Peyer's patch (tissue), 4 donors: ENCODE results near the gene DMRT1. TPM values are rescaled to one million over a fixed set of nuclear protein-coding genes. Genes with fewer than 3 reads are reported as not detected.
"Not testable (repeated sequence)": the region's sequence is repeated elsewhere in the genome, so short reads cannot be mapped to it uniquely, and the experiment has no call there.

Experiments
- DNase-seq, 3 donors: peaks; one replicate each; pipeline ENCODE4 v3.0.0-alpha.2; 2017 to 2019
- H3K27ac ChIP-seq, 4 donors: fragments of 200-600 bp; sonication (generic); one replicate each; pipeline ENCODE4 v1.5.1; 2016 to 2019
- H3K27me3 ChIP-seq, 2 donors: fragments of 200-600 bp; sonication (generic); one replicate each; pipeline ENCODE4 v1.5.1; 2019
- H3K36me3 ChIP-seq, 3 donors: fragments of 200-600 bp; sonication (generic); one replicate each; pipeline ENCODE4 v1.5.1; 2016 to 2019
- H3K4me1 ChIP-seq, 4 donors: fragments of 200-600 bp; sonication (generic); one replicate each; pipeline ENCODE4 v1.5.1; 2016 to 2019
- H3K4me3 ChIP-seq, 4 donors: fragments of 200-600 bp; sonication (generic); 1 replicate in 3 of 4; 2 replicates in 1 of 4; pipeline ENCODE4 v1.5.1; 2016 to 2019; ENCODE audit warnings: mild to moderate bottlenecking in 1 of 4
- H3K9me3 ChIP-seq, 4 donors: fragments of 200-600 bp; sonication (generic); one replicate each; pipeline ENCODE4 v1.5.1; 2016 to 2019; ENCODE audit warnings: mild to moderate bottlenecking in 1 of 4
- CTCF ChIP-seq, 6 experiments: fragments of 450-650 bp in 4 of 6; fragments of 200-600 bp in 2 of 6; sonication (generic) in 1 of 6; IDR thresholded peaks; one replicate each; pipeline ENCODE4 v1.5.1; 2017 to 2019; ENCODE audit warnings: antibody characterized with exemption in 6 of 6, mild to moderate bottlenecking in 3 of 6, moderate library complexity in 1 of 6
- POLR2A ChIP-seq, 2 donors: fragments of 450-650 bp; IDR thresholded peaks; one replicate each; pipeline ENCODE4 v1.5.1; 2017; ENCODE audit warnings: antibody characterized with exemption in 2 of 2, mild to moderate bottlenecking in 2 of 2, moderate library complexity in 2 of 2
- total RNA-seq, 4 donors: library from RNA; depleted of rRNA; stranded (reverse); fragments of >200 nt; gene quantifications; one replicate each; pipeline ENCODE4 v1.1.0, GENCODE V29; 2016

Gene DMRT1
- total RNA-seq, 4 donors from 2014 or later: not detected

- no peak for DNase-seq
- Histone ChIP-seq H3K36me3 (no peaks in the 10 kb centered on the region), H3K4me3 (no peak overlapping the region), H3K27me3 (no peaks in the 10 kb centered on the region), H3K9me3 (no peaks in the 10 kb centered on the region), H3K27ac (no peak overlapping the region), H3K4me1 (no peaks in the 10 kb centered on the region)
- TF ChIP-seq POLR2A (IDR thresholded peaks at IDR 0.05): no peak
- no peak for TF ChIP-seq CTCF (IDR thresholded peaks at IDR 0.05)
Observed at GRCh38 chr9:912776-913175, 71.3 kb downstream of the DMRT1 start.

- not testable (repeated sequence) for H3K4me1 ChIP-seq, DNase-seq, H3K27me3 ChIP-seq
Observed at GRCh38 chr9:913526-913925, 72.0 kb downstream of the DMRT1 start.

GRCh38 chr9:917730-918129, 76.2 kb downstream of the DMRT1 start:
- no peaks in the 10 kb centered on the region for H3K36me3 ChIP-seq
- H3K4me1 ChIP-seq: no peaks in the 10 kb centered on the region
- no peaks in the 10 kb centered on the region for H3K9me3 ChIP-seq
- no peak for DNase-seq
- no peaks in the 10 kb centered on the region for H3K27me3 ChIP-seq
- TF ChIP-seq CTCF (IDR thresholded peaks at IDR 0.05) (no peak), POLR2A (IDR thresholded peaks at IDR 0.05) (no peak)
- H3K4me3 ChIP-seq: no peak overlapping the region
- no peak overlapping the region for H3K27ac ChIP-seq

More at GRCh38 chr9:913526-913925, 72.0 kb downstream of the DMRT1 start:
- H3K4me3 ChIP-seq, H3K36me3 ChIP-seq, H3K9me3 ChIP-seq, H3K27ac ChIP-seq: not testable (repeated sequence)

- no peaks in the 10 kb centered on the region for H3K36me3 ChIP-seq
- no peak for DNase-seq
- no peak overlapping the region for H3K4me3 ChIP-seq
- H3K9me3 ChIP-seq: no peaks in the 10 kb centered on the region
- no peak overlapping the region for H3K27ac ChIP-seq
- TF ChIP-seq POLR2A (IDR thresholded peaks at IDR 0.05): no peak
- TF ChIP-seq CTCF (IDR thresholded peaks at IDR 0.05): no peak
- H3K27me3 ChIP-seq: no peaks in the 10 kb centered on the region
- no peaks in the 10 kb centered on the region for H3K4me1 ChIP-seq
Observed at GRCh38 chr9:920927-921326, 79.4 kb downstream of the DMRT1 start.

- Histone ChIP-seq H3K27me3 (no peaks in the 10 kb centered on the region), H3K27ac (no peak overlapping the region), H3K4me3 (no peak overlapping the region), H3K4me1 (no peaks in the 10 kb centered on the region), H3K9me3 (no peaks in the 10 kb centered on the region), H3K36me3 (no peaks in the 10 kb centered on the region)
- DNase-seq: no peak
- TF ChIP-seq CTCF (IDR thresholded peaks at IDR 0.05) (no peak), POLR2A (IDR thresholded peaks at IDR 0.05) (no peak)
Observed at GRCh38 chr9:922171-922570, 80.7 kb downstream of the DMRT1 start.

GRCh38 chr9:922731-923130, 81.2 kb downstream of the DMRT1 start:
- no peak for DNase-seq
- H3K4me3 ChIP-seq: no peak overlapping the region
- H3K27ac ChIP-seq: no peak overlapping the region
- no peaks in the 10 kb centered on the region for H3K27me3 ChIP-seq
- TF ChIP-seq POLR2A (IDR thresholded peaks at IDR 0.05) (no peak), CTCF (IDR thresholded peaks at IDR 0.05) (no peak)
- no peaks in the 10 kb centered on the region for H3K36me3 ChIP-seq
- H3K9me3 ChIP-seq: no peaks in the 10 kb centered on the region
- H3K4me1 ChIP-seq: no peaks in the 10 kb centered on the region
